GM21515 (cell line): Measurements from ENCODE around the gene SDK2.

Experiments
- ATAC-seq: cut with Tn5 transposase; IDR thresholded peaks from one replicate; pipeline ENCODE4 v1.9.1; 2021; ENCODE audit not compliant: unreplicated experiment

Gene SDK2

DNA sequence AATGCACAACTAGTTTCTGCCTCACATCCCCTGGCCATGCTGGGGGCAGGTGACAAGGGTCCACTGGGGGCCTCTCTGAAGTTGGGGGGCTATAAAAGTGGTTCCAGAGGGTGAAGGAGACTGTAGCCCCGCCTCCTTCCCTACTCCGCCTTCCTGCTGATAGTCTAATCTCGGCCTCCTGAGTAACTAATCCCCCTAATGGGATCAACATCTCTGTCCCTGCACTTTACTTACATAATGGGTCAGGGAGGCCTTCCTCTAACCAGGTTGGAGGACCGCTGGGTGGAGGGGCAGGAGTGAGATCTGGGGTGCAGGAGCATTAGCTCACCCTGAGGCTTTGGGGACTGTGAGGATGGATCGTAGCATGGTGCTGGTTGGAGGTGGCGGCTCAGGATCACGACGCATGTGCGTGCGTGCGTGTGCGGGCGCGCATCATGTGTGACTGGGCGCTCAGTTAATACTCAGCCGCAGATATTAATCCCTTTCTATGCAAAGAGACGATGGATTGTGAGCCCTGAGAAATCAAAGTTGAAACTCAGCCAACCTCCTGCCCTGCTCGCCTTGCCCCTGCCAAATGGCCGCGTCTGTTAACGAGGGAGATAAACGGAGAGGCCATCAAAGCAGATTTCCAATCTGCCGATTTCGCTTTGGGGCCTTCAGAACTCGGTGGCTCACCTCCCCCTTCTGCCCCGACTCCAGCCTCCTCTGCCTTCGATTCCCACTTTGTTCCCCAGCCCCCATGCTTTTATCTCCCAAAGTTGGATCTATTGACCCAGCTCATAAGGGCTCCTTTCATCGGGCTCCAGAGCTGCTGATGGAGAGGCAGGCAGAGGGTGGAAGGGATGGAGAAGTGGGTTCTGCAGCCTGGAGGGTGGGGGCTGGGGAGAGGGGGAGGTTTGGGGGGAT lies 107.3 kb downstream of the SDK2 start:
- no peak for ATAC-seq

DNA sequence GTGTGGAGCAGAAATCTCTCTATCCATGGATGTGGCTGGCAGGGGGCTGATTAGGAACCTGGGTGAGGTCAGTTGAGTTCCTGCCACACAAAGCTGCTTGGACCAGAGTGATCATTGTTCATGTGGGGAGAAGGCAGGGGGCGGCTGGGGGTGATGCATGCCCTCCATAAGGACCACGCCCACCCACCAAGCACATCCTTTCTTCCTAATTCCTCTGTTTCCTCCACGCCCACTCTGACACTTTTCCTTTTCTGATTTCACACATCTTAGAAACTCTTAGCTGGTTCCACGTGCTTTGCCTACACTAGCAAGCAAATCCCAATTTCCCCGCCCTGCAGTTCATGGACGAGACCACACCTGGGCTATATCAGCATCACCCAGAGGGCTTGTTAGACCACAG lies 108.5 kb downstream of the SDK2 start:
- no peak for ATAC-seq

DNA sequence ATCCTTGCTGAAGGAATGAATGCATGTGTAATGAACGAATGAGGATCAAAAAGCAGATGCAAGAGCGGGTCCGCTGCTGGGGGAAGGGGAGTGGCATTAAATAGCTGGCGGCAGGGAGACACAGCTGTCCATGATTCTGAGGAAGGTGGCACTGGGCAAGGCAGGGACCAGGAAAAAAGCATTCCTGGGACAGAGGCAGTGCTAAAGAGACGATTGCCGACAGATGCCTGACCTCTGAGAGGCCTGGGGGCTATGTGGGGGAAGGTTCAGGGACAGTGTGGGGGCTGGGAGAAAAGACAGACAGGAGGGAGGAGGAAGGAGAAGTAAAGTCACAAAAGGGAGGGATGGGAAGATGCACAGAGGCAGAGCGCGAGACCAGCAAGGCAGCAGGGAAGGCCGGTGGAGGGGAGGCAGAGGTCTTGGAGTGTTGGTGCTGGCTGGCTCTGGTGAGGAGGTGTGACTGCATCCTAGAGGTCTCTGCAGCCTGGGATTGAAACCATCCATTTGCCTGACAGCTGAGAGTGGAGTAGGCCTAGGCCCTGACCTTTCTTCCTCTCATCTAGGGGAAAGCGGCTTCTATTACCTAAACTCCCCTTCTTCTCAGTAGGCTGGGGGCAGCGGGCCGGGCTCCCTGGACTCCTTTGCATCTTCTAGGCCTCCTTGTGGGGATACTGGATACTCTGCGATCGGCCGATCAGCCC lies 109.9 kb downstream of the SDK2 start:
- ATAC-seq: no peak

DNA sequence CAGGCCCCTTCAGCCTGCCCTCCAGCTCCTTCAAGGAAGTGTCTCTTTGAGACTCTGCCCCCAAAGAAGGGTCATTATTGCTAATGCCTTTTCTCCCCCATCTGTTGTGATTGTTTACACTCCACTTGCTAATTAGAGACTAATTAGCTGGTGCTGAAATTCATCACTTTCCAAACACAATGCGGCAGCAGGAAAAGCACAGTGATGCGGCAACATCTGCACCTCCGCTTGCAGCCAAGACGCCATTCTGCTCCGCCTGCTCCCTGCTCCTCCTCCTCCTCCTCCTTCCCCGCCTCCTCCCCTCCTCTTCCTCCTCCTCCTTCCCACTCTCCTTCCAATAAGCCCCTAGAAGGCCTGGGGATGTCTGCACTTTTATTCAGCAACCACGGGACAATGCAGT lies 110.5 kb downstream of the SDK2 start:
- ATAC-seq: no peak

DNA sequence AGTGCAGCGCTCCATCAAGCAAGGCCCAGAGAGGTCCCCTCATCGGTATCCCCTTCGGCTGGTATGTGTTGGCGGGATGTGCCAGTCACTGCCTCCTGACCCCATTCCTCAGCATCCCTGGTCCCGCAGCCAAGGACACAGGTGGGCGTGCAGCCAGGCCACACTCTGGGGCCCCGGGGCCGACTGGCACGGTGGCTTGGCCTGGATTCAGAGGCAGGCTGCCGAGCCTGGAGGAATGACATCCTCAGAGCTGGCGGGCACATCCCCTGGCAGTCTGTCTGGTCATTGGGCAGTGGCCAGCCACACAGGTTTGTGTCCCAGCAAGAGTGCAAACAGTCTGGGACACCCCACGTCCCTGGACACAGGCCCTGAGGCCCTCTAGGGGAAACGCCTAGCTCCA lies 111.1 kb downstream of the SDK2 start:
- ATAC-seq: no peak

DNA sequence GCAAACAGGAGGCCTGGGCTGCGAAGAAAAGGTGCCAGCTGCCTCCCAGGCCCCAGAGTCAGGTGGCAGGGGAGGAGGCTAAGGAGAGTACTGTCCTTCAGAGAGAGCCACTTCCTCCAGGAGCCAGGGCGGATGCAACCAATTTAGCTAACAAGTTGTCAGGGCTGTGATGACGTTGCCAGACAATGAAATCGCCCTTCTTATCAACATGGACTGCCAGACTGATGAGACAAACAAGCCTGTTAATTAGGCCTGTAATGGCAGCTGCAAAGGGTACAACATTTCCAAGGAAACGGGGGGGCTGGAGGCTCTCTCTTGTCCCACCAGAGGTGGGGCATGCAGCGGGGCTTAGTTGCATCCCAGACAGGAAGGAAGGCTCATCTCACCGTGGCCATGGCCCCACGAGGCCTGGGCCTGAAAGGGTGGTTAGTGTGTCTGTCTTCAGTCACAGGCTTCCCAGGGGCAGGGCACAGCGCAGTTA lies 111.8 kb downstream of the SDK2 start:
- ATAC-seq: no peak

DNA sequence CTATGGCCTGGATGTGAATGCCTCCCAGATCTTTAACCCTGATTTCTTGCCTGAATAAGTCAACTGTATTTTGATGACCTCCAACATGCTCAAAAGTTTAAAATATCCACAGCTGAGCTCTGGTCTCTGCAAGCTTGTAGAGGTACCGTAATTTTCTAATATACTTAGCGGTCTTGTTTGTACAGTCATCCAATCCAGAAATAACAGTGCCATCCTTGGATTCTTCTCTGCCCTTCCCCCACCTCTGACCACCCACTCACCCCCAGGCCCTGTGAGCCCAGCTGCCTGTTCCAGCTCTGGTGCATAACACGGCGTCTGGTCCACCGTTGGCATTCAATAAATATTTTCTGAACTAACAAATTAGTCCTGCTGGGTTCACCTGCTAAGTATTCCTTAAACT lies 113.1 kb downstream of the SDK2 start:
- no peak for ATAC-seq

DNA sequence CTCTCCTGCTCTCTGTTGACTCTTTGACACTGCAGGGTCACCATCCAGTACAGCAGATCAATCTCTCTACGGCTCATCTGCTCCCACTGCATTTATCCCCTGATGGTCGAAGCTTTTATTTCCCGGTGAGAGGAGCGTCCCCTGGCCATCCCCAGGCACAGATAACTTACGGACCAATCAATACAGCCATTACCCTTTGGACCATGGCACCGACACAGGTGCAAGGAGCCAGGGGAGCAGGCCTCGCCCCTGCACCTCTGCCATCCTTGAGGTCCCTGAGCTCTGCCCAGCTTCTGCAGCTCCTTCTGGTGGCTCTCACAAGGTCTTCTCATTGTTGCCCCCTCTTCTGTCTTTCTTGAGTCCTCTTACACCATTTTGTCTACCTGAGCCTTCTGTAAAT lies 115.6 kb downstream of the SDK2 start:
- no peak for ATAC-seq

DNA sequence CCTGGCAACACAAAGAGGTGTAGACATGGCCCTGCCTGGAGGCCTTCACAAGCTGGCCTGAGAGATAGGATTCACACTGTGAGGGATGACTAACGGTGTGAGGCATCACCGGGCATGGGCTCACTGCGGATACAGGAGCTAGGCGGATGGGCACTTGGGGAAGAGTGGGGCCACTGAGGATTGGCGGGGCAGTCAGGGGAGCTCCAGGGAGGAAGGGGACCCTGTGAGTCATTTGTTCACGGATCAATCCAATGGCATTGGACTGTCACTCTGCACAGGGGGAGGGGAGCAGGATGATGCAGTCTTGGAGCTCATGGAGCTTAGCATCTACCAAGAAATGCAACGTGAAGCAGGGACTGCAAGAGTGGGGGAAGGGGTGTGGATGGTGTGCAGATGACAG lies 117.3 kb downstream of the SDK2 start:
- ATAC-seq: no peak

DNA sequence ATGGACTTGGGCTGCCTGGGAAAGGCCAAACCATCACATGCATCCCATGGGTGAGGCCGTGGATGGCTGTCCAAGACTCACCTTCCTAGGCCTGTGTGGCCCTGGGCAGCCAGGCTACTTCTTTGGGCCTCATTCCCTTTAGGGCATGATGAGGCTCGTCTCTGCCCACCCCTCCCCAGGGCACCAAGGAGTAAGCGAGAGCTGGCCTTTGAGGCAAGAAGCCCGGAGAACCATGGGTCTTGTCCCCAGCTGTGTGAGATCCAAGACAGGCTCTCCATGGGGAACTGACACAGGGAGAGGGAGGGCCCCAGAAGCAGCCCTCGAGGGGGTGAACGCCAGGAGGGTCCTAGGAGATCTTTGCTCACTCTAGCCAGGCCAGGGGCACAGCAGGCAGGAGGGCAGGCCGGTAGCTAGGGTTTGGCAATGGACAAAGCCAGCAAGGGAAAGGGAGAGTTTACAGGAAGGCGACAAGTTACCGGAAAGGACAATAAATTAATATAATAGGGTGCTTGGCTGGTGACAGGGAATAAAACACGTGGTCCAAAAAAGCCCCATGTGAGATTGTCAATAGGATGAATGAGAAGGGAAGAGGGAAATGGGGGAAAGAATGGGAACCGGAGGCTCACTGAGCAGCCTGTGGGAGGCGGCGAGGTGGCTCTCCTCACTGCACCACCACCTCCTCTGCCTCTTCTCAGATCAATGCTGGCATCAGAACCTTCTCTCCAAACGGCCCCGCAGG lies 119.1 kb downstream of the SDK2 start:
- no peak for ATAC-seq

DNA sequence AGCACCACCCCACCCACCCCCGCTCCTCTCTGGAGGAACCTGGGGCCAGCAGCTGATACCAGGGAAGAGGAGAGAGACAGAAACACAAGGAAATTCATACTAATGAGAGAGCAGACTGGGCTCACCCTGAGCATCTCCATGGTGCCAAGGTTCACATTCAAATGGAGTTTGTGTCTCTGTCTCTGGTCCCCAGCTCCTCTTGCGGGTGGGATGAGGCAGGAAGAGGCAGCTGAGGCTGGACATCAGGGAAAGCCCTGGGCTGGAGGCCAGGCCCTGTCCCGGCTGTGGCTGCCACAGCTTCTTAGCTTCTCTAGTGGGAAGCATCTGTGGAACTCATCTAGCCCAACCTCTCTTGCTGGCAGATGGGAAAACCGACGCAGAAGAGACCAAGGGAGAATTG lies 121.5 kb downstream of the SDK2 start:
- ATAC-seq: no peak

DNA sequence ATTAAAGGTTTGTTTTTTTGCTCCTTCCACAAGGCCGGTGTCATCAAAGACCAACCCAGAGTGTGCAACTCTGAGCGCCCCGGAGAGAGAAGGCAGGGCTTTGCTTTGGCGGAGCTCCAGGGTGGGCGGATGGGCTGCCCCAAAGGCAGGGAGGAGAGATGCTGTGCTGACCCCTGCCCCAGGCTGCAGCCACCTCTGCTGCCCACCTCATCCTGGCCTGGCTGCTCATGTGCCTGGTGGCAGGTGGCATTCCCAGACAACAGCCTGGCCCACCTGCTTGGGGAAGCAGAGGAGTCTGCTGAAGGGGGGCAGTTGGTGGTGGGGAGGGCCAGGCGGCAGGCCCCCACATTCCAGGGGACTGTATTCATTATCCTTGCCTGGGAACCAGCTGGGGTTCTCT lies 122.1 kb downstream of the SDK2 start:
- no peak for ATAC-seq

DNA sequence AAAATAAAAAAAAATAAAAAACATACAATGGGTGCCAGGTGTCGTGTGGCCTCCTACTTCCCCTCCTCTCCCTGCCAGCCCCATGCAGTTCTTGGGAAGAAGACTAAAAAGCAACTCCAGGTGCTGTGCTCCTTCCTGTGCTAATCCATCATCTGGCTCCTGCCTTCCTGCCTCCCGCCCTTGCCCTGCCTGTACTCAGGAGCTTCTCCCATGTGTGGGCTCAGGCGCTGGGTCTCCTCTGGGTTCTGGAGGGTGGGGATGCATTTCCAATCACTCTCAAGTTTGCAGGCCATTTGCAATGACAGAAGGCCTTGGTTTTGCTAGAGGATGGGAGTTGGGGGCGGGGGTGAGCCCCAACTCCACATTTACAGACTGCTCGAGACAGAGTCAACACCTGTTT lies 122.9 kb downstream of the SDK2 start:
- ATAC-seq: no peak

DNA sequence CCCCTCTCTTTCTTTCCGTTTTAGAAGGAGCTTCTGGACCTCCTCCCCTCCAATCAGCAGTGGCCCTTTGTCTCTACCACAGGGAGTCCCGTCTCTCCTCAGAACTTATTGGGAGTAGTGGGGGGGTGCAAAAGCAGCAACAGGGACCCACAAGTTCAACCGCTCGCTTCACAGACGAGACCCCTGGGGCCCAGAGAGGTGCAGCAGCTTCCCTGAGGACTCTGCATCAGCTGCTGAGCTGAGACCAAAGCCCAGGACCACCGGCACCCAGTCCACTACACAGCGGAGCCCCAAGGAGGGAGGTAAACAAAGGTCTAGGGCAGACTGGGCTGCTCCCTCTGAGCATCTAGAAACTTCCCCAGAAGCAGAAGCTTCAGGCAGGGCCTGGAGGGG lies 123.9 kb downstream of the SDK2 start:
- no peak for ATAC-seq

DNA sequence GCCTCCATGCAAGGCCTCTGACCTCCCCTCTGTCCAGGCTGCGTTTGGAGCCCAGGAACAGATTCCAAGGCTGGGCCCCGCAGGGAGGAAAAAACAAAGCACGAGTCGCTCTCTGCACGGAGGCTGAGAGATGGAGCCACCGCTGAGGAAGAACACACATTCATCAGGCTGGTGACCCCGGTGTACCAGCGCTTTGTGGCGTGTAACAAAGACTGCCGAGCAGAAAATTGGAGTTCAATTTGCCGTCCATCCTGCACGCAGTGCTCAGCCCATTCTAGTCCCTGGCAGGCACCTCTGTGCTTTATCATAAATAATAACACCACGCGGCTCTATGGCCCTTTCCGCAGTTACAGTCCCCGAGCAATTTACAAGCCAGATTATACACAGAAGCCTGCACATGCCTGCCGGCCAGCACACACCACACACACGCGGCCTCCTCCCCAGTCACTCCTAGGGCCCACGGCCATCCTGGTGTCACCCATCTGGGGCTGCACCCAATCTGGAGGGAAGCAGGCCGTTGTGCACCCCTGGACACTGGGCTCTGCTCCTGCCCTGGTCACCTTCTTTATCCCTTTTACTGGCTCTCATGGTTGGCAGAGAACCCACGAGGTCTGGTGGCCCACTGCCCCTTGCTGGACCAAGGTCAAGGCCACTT lies 124.4 kb downstream of the SDK2 start:
- ATAC-seq: no peak

DNA sequence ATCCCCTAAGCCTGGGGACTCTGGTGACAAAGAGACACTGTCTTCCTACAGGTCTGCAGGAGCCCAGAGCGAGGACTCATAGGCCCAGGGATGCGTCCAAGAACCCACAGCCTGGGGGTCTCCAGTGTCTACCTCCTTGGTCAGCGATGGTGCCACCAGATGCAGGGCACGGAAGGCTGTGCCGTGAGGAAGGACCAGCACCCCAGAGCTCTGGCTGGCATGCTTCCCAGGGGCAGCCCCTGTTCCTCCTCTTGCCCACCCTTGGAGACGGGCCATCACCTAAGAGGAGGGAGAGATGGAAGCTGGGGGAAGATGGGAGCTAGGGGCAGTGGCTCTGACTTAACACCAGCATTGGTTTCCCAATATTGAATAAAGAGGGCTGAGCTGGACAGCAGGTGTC lies 125.2 kb downstream of the SDK2 start:
- no peak for ATAC-seq

DNA sequence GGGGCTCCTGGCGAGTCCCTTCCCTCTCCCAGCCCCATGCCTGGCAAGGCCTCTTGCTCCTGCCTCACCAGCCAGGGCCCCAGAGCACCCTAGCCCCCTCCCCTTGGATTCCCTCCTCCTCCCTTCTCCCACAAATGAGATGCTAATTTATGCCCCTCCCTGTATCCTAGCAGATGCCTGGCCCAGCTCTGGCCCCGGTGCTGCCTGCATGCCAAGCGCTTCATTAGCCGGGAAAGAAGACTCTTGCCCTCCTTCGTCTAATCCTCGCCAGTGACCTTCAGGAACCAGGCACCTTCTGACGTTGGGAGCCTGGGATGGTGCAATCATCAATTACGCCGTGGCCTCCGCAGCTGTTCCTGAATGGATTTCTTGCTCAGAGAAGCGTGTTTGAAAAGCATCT lies 127.8 kb downstream of the SDK2 start:
- ATAC-seq: no peak

DNA sequence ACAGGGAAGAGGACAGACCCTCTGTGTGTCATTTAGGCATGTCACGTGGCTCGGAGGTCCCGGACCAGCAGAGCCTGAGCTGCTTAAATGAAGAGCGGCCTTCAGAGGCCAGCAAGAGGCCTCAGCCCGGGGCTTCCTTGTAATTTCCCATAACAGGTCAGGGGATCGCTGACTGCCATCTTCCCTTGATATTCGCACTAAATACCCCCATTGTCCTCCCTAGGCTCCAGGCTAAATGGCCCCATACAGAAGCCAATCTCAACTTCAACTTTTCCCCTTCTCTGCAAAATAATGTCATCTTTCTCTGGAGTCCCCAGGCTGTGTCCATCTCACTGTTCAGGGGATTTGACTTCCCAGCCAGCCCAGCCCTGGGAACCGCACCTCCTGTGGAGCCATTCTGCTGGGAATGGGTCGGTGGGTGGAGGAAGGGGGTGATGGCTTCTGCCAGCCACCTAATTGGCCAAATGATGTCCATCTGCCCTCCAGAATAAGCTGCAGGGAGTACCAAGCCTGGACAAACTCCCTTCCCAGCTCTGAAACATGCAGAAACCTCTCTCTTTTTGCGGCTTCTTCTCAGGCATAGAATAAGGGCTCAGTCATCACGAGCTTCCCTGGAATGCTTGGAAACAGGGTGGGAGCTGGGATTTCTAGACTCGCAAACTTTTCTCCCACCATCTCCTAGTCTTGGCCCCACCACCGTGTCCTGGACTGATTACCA lies 129.9 kb downstream of the SDK2 start:
- ATAC-seq: no peak

DNA sequence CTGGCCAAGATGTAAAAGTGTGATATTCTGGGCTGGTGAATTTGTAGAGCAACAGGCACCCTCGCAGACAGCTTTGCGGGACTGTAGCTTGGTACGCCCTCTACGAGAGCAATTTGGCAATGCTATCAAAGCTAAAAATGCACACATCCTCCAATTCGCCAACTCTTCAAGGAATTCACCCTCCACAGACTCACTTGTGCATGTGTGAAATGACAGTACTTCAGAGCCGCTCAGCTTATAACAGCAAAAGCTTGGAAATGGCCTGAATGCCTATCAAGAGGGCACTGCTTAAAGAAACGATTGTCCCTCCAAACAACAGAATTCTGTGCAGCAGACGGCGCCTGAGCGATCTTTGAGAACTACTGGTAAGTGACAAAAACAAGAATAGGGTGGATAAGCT lies 130.8 kb downstream of the SDK2 start:
- ATAC-seq: no peak

DNA sequence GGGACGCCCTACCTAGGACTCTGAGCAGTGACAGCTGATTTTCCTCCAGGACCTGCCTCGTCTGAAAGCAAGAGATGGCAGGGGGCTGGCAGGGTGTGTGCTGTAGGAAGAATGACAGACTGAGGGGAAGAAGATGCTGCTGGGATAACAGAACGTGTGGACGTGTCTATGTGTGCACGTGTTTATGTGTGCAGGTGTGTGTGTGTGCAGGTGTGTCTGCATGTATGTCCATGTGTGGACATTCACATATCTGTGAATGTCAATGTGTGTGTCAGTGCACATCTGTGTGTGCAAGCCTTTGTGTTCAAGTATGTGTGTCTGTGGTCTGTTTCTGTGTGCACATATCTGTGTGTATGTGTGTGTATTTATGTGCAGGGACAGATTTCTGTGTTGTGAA lies 132.5 kb downstream of the SDK2 start:
- ATAC-seq: no peak
